ENCODE results near the gene SEMA3C.
"Not testable (repeated sequence)": the region's sequence is repeated elsewhere in the genome, so short reads cannot be mapped to it uniquely, and the experiment has no call there.

Gene SEMA3C

GRCh38 chr7:80932536-80932935 is 13.7 kb upstream of the SEMA3C start:
- H3K9me3 ChIP-seq (ENCODE audit: severe bottlenecking), result no peaks in the 10 kb centered on the region
- ATAC-seq (ENCODE audit: low read depth) (no peak), DNase-seq (ENCODE audit: low spot score) (no peak)
- no peaks in the 10 kb centered on the region for H3K36me3 ChIP-seq (ENCODE audit: low read depth)
- H3K27me3 ChIP-seq (ENCODE audit: insufficient read depth, poor library complexity, severe bottlenecking), result no peaks in the 10 kb centered on the region
- H3K4me1 ChIP-seq (ENCODE audit: insufficient read depth, poor library complexity, severe bottlenecking), result peaks cover 12% of the 10 kb centered on the region
- no peak overlapping the region for H3K27ac ChIP-seq (ENCODE audit: poor library complexity, severe bottlenecking)
- no peak for TF ChIP-seq CTCF (IDR thresholded peaks at IDR 0.05; ENCODE audit: poor library complexity, severe bottlenecking)
- H3K4me3 ChIP-seq (ENCODE audit: severe bottlenecking), result no peak overlapping the region

- peaks cover 12% of the 10 kb centered on the region for H3K4me1 ChIP-seq (ENCODE audit: insufficient read depth, poor library complexity, severe bottlenecking)
Measured at GRCh38 chr7:80929619-80930018, 10.8 kb upstream of the SEMA3C start.

DNA sequence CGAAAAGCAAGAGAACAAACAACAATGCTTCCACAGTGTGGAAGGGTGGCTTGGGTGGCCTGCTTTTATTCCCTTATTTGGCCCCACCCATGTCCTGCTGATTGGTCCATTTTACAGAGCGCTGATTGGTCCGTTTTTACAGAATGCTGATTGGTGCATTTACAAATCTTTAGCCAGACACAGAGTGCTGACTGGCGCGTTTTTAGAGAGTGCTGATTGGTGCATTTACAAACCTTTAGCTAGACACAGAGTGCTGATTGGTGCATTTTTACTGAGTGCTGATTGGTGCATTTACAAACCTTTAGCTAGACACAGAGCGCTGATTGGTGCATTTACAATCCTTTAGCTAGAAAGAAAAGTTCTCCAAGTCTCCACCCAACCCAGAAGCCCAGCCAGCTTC is 8.1 kb upstream of the SEMA3C start:
- H3K4me1 ChIP-seq (ENCODE audit: insufficient read depth, poor library complexity, severe bottlenecking), result peaks cover 17% of the 10 kb centered on the region
- H3K9me3 ChIP-seq (ENCODE audit: severe bottlenecking); H3K27ac ChIP-seq (ENCODE audit: poor library complexity, severe bottlenecking); H3K4me3 ChIP-seq (ENCODE audit: severe bottlenecking); H3K27me3 ChIP-seq (ENCODE audit: insufficient read depth, poor library complexity, severe bottlenecking); ATAC-seq (ENCODE audit: low read depth); DNase-seq (ENCODE audit: low spot score); H3K36me3 ChIP-seq (ENCODE audit: low read depth): not testable (repeated sequence)

More at GRCh38 chr7:80929619-80930018, 10.8 kb upstream of the SEMA3C start:
- H3K9me3 ChIP-seq (ENCODE audit: severe bottlenecking), result no peaks in the 10 kb centered on the region
- H3K36me3 ChIP-seq (ENCODE audit: low read depth), result no peaks in the 10 kb centered on the region
- peak overlapping the region; percentile 1 for H3K27ac ChIP-seq (ENCODE audit: poor library complexity, severe bottlenecking)
- DNase-seq (ENCODE audit: low spot score) (no peak), ATAC-seq (ENCODE audit: low read depth) (peak; percentile 76; the same call in 2 of the 3 replicates)
- no peaks in the 10 kb centered on the region for H3K27me3 ChIP-seq (ENCODE audit: insufficient read depth, poor library complexity, severe bottlenecking)
- TF ChIP-seq CTCF (IDR thresholded peaks at IDR 0.05; ENCODE audit: poor library complexity, severe bottlenecking), result no peak
- no peak overlapping the region for H3K4me3 ChIP-seq (ENCODE audit: severe bottlenecking)

DNA sequence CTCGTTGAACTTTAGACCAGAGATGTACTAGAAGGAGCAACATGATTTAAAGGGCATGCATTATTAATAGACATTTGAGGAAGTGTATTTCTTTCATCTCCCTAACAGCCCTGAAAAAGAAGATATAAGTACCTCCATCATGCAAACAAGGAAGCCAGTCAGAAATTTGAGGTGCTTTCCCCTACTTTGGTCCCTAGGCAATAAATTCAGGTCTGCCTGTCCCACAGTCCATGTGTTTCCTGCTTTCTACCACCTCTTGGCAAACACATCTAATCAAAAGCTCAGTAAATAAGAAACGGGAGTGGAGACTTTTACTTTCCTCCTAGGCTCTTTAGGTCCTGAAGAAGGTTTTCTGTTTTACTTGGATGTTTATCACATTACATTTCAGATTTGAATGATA is 5.2 kb upstream of the SEMA3C start:
- Histone ChIP-seq H3K36me3 (ENCODE audit: low read depth) (no peaks in the 10 kb centered on the region), H3K27me3 (ENCODE audit: insufficient read depth, poor library complexity, severe bottlenecking) (no peaks in the 10 kb centered on the region), H3K9me3 (ENCODE audit: severe bottlenecking) (no peaks in the 10 kb centered on the region), H3K4me3 (ENCODE audit: severe bottlenecking) (no peak overlapping the region), H3K27ac (ENCODE audit: poor library complexity, severe bottlenecking) (no peak overlapping the region), H3K4me1 (ENCODE audit: insufficient read depth, poor library complexity, severe bottlenecking) (peaks cover 40% of the 10 kb centered on the region)
- ATAC-seq (ENCODE audit: low read depth) (no peak), DNase-seq (ENCODE audit: low spot score) (no peak)
- TF ChIP-seq CTCF (IDR thresholded peaks at IDR 0.05; ENCODE audit: poor library complexity, severe bottlenecking), result no peak

- Histone ChIP-seq H3K27me3 (ENCODE audit: insufficient read depth, poor library complexity, severe bottlenecking) (no peaks in the 10 kb centered on the region), H3K4me3 (ENCODE audit: severe bottlenecking) (no peak overlapping the region), H3K27ac (ENCODE audit: poor library complexity, severe bottlenecking) (peak overlapping the region; percentile 94), H3K36me3 (ENCODE audit: low read depth) (no peaks in the 10 kb centered on the region), H3K4me1 (ENCODE audit: insufficient read depth, poor library complexity, severe bottlenecking) (peaks cover 40% of the 10 kb centered on the region), H3K9me3 (ENCODE audit: severe bottlenecking) (no peaks in the 10 kb centered on the region)
- no peak for DNase-seq (ENCODE audit: low spot score)
- TF ChIP-seq CTCF (IDR thresholded peaks at IDR 0.05; ENCODE audit: poor library complexity, severe bottlenecking), result no peak
- ATAC-seq (ENCODE audit: low read depth), result no peak
Measured at GRCh38 chr7:80923211-80923612, 4.4 kb upstream of the SEMA3C start.
